Measurements from ENCODE around the gene WNT16.
"Not testable (repeated sequence)": the region's sequence is repeated elsewhere in the genome, so short reads cannot be mapped to it uniquely, and the experiment has no call there.

The WNT16 gene
- total RNA-seq, result 0 reads per million in 3 experiments

GRCh38 chr7:121328508-121329190, at the start of gene WNT16:
Gene WNT16 (plus strand): TSS chr7:121329000. CDS start chr7:121329293, 293 bp downstream.
- DNase-seq, result no peak

GRCh38 chr7:121279060-121279620, 49.7 kb upstream of the WNT16 start:
- DNase-seq, result no peak

DNA sequence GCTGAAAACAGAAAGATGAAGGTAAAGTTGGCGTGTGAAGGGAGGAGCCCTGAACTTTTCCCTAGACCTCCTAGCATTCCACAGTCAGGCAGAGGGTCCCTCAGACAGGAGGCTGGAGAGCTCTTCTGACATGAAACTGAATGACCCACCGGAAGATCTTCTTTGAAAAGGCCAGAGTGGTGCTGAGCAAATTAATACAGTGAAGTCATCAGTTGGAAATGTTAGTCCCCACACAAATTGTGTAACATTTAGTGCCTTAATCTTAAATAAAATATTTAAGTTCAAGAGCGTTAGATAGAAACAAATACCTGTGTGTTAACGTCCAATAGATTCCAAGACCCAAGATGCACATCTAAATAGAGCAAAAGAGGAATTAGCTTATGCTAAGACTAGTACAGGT, 49.0 kb upstream of the WNT16 start:
- no peak for DNase-seq

DNA sequence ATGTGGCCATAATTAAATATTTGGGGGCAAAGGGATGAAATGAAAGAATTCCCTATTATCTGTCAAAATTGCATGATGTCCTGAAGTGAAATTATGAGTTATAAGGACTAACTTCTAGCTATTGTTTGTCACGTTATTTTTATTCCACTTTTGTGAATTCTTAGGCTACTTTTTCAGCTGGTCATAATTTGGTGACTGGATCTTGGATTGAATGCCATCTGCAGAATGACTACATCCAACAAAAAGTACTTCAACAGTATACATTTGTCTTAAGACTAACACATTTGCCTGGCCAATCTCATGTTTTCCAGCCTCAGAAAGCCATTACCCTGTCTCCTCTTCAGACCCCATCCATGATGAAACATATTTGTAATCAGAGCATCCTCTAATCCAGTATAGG, 48.1 kb upstream of the WNT16 start:
- no peak for DNase-seq

- DNase-seq, result no peak
Measured at GRCh38 chr7:121282129-121282528, 46.7 kb upstream of the WNT16 start.

DNA sequence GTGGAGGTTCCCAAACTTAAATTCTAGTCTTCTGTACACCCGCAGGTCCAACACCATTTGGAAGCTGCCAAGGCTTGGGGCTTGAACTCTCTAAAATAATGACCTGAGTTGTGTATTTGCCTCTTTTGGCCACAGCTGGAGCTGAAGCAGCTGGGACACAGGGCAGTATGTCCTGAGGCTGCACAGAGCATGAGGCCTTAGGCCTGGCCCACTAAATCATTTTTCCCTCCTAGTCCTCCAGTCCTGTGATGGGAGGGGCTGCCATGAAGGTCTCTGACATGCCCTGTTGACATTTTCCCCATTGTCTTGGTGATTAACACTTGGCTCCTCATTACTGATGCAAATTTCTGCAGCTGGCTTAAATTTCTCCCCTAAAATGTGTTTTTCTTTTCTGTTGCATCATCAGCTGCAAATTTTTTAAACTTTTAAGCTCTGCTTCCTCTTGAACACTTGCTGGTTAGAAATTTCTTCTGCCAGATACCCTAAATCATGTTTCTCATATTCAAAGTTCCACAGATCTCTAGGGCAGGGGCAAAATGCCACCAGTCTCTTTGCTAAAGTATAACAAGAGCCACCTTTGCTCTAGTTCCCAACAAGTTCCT, 43.6 kb upstream of the WNT16 start:
- no peak for DNase-seq

DNA sequence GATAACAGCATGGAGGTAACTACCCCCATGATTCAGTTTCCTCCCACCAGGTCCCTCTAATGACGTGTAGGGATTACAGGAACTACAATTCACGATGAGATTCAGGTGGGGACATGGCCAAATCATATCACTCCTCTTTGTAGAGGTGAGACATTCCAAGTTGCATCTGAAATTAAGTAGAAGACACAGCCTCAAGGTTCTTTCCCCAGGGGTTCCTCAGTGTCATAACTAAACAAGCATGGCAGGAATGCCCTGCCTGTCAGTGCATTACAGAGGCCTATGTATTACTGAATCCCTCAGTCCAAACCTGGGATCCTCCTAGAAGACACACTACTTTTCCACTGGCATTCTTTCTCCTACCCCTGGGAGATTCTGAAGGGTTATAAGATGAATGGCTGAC, 42.6 kb upstream of the WNT16 start:
- DNase-seq, result no peak

DNA sequence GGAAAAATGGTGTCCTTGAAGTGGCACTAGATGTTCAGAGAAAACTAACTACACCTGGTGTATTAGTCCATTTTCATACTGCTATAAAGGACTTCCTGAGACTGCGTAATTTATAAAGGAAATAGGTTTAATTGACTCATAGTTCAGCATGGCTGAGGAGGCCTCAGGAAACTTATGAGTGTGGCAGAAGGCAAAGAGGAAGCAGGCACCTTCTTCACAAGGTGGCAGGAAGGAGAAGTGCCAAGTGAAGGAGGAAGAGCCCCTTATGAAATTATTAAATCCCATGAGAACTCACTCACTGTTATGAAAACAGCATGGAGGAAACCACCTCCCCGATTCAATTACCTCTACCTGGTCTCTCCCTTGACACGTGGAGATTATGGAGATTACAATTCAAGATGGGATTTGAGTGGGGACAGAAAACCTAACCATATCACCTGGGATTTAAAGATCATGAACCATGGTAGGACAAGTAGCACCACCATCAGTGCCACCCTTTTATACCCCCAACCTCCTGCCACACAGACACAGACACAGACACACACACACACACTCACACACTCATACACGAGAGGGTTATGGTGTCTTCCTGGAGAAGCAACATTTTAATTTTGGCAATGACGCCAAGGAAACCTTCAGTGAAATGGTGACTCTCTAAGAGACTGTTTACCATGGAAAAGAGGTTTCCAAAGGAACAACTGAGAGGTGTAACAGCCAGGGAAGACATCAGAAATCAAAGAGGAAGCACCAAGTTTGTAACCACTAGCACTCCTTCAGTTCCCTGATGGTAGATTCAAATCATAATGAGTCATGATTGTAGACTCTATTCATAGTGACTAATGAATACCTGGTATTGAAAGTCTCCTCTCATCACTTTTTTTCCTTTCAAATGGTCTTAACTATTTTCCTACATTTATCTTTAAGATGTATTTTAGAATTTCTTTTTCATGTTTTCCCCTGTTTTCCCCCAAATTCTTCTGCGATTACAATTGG, 41.8 kb upstream of the WNT16 start:
- no peak for DNase-seq

DNA sequence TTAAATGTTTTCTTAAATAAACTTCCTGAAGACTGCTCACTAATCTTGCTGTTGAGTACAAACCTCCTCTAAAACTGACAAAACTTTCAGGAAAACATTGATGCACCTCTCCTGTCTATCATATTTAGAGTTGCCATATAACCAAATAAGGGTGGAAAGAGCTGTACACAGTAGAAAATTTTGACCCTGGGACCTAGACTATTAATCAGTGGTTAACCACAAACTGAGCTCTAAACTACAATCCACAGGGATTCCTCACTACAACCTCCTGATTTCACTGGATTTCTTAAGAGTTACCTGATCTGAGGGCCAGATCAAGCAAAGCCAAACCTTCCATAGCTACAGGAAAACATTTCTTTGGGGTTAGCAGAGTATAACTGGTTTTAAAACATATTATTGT, 39.9 kb upstream of the WNT16 start:
- DNase-seq, result no peak

GRCh38 chr7:121289930-121290329, 38.9 kb upstream of the WNT16 start:
- not testable (repeated sequence) for DNase-seq

DNA sequence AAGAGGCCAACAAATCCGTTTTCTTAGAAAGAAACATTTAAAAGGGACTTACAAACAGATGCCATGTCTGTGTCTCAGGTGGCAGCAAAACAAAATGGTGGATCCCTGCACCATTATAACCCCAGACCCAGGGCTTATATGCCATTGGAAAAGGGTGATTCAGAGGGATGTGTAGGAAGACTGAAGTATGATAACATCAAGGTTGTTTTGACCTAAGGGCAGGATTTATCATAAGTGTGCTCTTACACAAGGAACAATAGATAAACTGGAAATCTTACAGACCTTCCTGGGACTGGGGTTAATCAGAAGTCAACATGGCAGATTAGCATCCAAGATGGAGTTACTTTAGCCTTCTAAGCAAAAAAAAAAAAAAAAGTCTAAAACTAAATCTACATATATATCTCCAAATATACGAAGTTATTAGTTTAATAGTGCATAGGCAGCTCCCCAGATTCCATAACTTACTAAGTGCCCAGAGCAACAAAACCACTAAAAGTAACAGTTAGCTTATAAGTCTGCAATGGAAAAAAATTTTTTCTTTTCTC, 34.3 kb upstream of the WNT16 start:
- no peak for DNase-seq

GRCh38 chr7:121297843-121298242, 31.0 kb upstream of the WNT16 start:
- DNase-seq, result no peak

- no peak for DNase-seq
Measured at GRCh38 chr7:121298831-121299239, 30.0 kb upstream of the WNT16 start.

- no peak for DNase-seq
Measured at GRCh38 chr7:121300685-121301420, 27.9 kb upstream of the WNT16 start.

DNA sequence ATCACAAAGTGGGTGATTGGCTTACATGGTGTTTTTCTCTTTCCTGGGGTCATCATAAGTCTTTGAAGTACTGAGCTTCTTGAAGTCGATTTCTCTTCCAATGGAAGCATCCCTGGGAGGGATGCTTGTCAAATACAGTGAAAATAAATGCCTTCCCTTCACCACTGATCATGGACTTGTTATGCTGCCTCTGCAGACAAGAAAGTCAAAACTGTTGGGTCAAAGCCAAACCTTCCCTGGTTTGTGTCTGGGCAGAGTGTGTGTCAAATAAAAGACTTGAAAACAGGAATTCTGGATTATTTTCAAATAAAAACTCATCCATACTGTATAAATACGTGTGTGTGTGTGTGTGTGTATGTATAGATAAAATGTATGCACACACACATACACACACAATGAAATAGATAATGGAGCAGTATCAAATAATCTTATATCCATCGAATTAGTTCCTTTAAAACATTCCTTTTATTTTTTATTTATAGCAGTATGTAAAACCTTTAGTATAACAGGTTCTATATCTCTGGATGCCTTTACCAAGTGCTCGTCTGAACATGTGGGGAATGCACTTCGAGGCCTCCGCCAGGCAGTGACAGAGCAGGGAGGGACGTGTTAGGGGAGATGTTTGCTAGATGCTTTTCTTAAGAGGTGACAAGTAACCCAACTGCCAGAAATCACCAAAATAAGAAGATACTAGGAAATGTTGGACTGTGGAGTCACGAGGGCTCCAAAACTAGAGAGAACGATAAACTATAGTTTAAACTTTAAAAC, 27.2 kb upstream of the WNT16 start:
- no peak for DNase-seq

- DNase-seq, result no peak
Measured at GRCh38 chr7:121302214-121302745, 26.5 kb upstream of the WNT16 start.

GRCh38 chr7:121303422-121304101, 25.2 kb upstream of the WNT16 start:
- no peak for DNase-seq

GRCh38 chr7:121304102-121304658, 24.6 kb upstream of the WNT16 start:
- DNase-seq, result no peak

GRCh38 chr7:121305109-121305508, 23.7 kb upstream of the WNT16 start:
- no peak for DNase-seq

DNA sequence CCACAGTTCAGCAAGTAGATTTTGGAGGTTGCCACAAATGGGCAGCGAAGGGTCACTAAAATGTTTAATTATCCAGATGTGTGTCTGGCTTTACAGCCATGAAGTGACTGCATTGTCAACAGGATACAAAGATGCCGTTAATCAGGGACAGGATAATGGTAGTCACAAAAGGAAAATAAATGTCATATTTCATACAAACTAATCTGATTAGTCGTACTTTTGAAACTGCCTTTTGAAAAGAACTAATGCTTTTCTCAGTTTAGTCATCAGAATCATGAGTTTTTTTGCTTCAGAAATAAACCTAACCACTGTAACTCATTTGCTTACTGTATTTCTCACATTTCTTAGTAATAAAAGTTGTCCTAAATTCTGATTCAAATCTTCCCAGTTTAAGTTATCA, 22.2 kb upstream of the WNT16 start:
- DNase-seq, result no peak
